OCI-LY3 (cell line): Measurements from ENCODE around the gene SPP2.

Experiments used
- H2AFZ ChIP-seq: fragments of 200-600, 300-600 bp; shearing (Covaris generic); 2 replicates; pipeline ENCODE4 v1.6.0; 2014; ENCODE audit warnings: antibody characterized with exemption, low read depth, low read length
- H3K27ac ChIP-seq: fragments of 200-600, 300-600 bp; sonication (generic); 2 replicates; pipeline ENCODE4 v1.5.1; 2014; ENCODE audit warnings: mild to moderate bottlenecking, low read length, moderate library complexity, mixed read lengths
- H3K27me3 ChIP-seq: fragments of 200-600, 300-600 bp; sonication (generic); 2 replicates; pipeline ENCODE4 v1.6.1; 2014; ENCODE audit warnings: low read depth, low read length, mixed read lengths
- H3K36me3 ChIP-seq: fragments of 200-600, 300-600 bp; sonication (generic); replicated peaks from 2 replicates; pipeline ENCODE3; 2014; ENCODE audit warnings: low read depth, low read length, mixed read lengths
- H3K4me1 ChIP-seq: fragments of 300-600, 200-600 bp; sonication (generic); 2 replicates; pipeline ENCODE4 v1.6.1; 2014; ENCODE audit warnings: low read length, mixed read lengths
- H3K4me2 ChIP-seq: fragments of 200-600, 300-600 bp; sonication (generic); 2 replicates; pipeline ENCODE4 v1.6.1; 2014; ENCODE audit warnings: low read length, mixed read lengths
- H3K4me3 ChIP-seq: fragments of 300-600, 200-600 bp; sonication (generic); 2 replicates; pipeline ENCODE4 v1.5.1; 2014; ENCODE audit warnings: antibody characterized with exemption, mild to moderate bottlenecking, low read length, moderate library complexity
- H3K79me2 ChIP-seq: fragments of 300-600, 200-600 bp; shearing (Covaris generic); 2 replicates; pipeline ENCODE4 v1.6.1; 2014; ENCODE audit warnings: mild to moderate bottlenecking, low read length, mixed read lengths
- H3K9ac ChIP-seq: fragments of 300-600, 200-600 bp; shearing (Covaris generic); 2 replicates; pipeline ENCODE4 v1.6.0; 2014; ENCODE audit warnings: mild to moderate bottlenecking, low read length, moderate library complexity
- H3K9me3 ChIP-seq: fragments of 200-600, 300-600 bp; shearing (Covaris generic); 2 replicates; pipeline ENCODE4 v1.6.1; 2014; ENCODE audit warnings: low read length, mixed read lengths; ENCODE audit not compliant: insufficient read depth
- H4K20me1 ChIP-seq: fragments of 200-600, 300-600 bp; sonication (generic); 2 replicates; pipeline ENCODE4 v1.6.1; 2016; ENCODE audit warnings: low read length, mixed read lengths; ENCODE audit not compliant: insufficient read depth
- EZH2phosphoT487 ChIP-seq: fragments of 200-600 bp; shearing (Covaris generic); IDR thresholded peaks from 2 replicates; pipeline ENCODE4 v1.6.1; 2018; ENCODE audit warnings: antibody characterized with exemption, mixed run types, low read depth
- TF ChIP-seq, protein P1 (sequence below): fragments of 200-600, 300-600 bp; sonication (generic); IDR thresholded peaks from 2 replicates; pipeline ENCODE4 v1.5.1; 2014; ENCODE audit warnings: antibody characterized with exemption, low read length, low read depth

SPP2 gene

DNA sequence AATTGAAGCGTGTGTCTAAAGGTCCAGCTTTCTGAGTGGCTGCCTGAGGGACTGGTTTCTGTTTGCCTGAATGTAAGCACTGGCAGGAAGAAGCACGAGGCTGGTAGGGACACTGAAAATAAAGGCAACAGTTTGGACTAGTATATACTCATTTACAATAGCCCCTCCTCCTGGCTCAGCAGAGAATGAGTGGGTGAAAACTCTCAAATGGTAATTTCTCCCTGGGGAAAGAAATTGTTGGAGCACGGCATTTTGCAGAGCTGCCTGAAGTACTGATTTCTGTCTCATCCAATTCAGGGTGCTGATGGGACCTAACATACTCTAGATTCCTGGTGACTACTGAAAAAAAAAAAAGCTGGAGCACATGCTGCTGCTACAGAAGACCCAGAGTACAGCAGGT, 17.3 kb upstream of the SPP2 start:
- H3K79me2 ChIP-seq: no peaks in the 10 kb centered on the region
- H3K9ac ChIP-seq: no peak overlapping the region
- no peak overlapping the region for H3K4me3 ChIP-seq
- no peaks in the 10 kb centered on the region for H4K20me1 ChIP-seq
- no peaks in the 10 kb centered on the region for H3K36me3 ChIP-seq
- H3K27ac ChIP-seq: no peak overlapping the region
- H3K27me3 ChIP-seq: no peaks in the 10 kb centered on the region
- TF ChIP-seq, protein P1, sequence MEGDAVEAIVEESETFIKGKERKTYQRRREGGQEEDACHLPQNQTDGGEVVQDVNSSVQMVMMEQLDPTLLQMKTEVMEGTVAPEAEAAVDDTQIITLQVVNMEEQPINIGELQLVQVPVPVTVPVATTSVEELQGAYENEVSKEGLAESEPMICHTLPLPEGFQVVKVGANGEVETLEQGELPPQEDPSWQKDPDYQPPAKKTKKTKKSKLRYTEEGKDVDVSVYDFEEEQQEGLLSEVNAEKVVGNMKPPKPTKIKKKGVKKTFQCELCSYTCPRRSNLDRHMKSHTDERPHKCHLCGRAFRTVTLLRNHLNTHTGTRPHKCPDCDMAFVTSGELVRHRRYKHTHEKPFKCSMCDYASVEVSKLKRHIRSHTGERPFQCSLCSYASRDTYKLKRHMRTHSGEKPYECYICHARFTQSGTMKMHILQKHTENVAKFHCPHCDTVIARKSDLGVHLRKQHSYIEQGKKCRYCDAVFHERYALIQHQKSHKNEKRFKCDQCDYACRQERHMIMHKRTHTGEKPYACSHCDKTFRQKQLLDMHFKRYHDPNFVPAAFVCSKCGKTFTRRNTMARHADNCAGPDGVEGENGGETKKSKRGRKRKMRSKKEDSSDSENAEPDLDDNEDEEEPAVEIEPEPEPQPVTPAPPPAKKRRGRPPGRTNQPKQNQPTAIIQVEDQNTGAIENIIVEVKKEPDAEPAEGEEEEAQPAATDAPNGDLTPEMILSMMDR: no peak
- TF ChIP-seq EZH2phosphoT487: no peak
- no peak overlapping the region for H3K4me2 ChIP-seq
- 0 out of 2 replicates have a peak, but pooled peaks cover 5% of the 10 kb centered on the region for H3K9me3 ChIP-seq
- H2AFZ ChIP-seq: no peak overlapping the region
- no peaks in the 10 kb centered on the region for H3K4me1 ChIP-seq

DNA sequence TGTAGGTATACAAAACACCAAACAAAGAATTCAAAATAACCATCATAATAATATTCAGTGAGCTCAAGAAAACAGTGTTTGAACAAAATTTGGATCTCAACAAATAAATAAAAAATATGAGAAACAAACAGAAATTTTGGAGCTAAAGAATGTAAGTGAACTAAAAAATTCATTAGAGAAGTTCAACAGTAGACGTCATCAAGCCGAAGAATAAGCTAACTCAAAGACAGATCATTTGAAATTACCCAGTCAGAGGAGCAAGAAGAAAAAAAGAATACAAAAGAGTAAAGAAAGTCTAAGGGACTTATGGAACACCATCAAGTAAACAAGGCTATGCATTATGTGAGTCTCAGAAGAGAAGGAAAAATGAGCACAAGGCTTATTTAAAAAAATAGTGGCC, 16.6 kb upstream of the SPP2 start:
- no peak for TF ChIP-seq EZH2phosphoT487
- TF ChIP-seq, protein P1: no peak
- H3K36me3 ChIP-seq: no peaks in the 10 kb centered on the region
- H2AFZ ChIP-seq: no peak overlapping the region
- H3K27ac ChIP-seq: no peak overlapping the region
- no peaks in the 10 kb centered on the region for H3K27me3 ChIP-seq
- H3K9me3 ChIP-seq: 0 out of 2 replicates have a peak, but pooled peaks cover 5% of the 10 kb centered on the region
- H3K4me2 ChIP-seq: no peak overlapping the region
- no peaks in the 10 kb centered on the region for H3K79me2 ChIP-seq
- no peaks in the 10 kb centered on the region for H4K20me1 ChIP-seq
- H3K4me1 ChIP-seq: no peaks in the 10 kb centered on the region
- H3K4me3 ChIP-seq: no peak overlapping the region
- no peak overlapping the region for H3K9ac ChIP-seq

- H3K27me3 ChIP-seq: no peaks in the 10 kb centered on the region
- no peak for TF ChIP-seq EZH2phosphoT487
- TF ChIP-seq, protein P1: no peak
- H3K4me2 ChIP-seq: no peak overlapping the region
- H2AFZ ChIP-seq: no peak overlapping the region
- H3K36me3 ChIP-seq: no peaks in the 10 kb centered on the region
- no peak overlapping the region for H3K9ac ChIP-seq
- no peak overlapping the region for H3K27ac ChIP-seq
- no peaks in the 10 kb centered on the region for H3K79me2 ChIP-seq
- H3K4me1 ChIP-seq: no peaks in the 10 kb centered on the region
- no peaks in the 10 kb centered on the region for H4K20me1 ChIP-seq
- H3K4me3 ChIP-seq: no peak overlapping the region
- H3K9me3 ChIP-seq: 0 out of 2 replicates have a peak, but pooled peaks cover 5% of the 10 kb centered on the region
Measured at GRCh38 chr2:234038076-234038802, 12.3 kb upstream of the SPP2 start.

- Histone ChIP-seq H2AFZ (no peak overlapping the region), H3K4me3 (no peak overlapping the region), H4K20me1 (no peaks in the 10 kb centered on the region), H3K4me1 (no peaks in the 10 kb centered on the region), H3K4me2 (no peak overlapping the region), H3K9ac (no peak overlapping the region), H3K36me3 (no peaks in the 10 kb centered on the region), H3K79me2 (no peaks in the 10 kb centered on the region), H3K9me3 (no peaks in the 10 kb centered on the region), H3K27me3 (no peaks in the 10 kb centered on the region), H3K27ac (no peak overlapping the region)
- TF ChIP-seq, protein P1: no peak
- no peak for TF ChIP-seq EZH2phosphoT487
Measured at GRCh38 chr2:234044157-234044556, 6.3 kb upstream of the SPP2 start.
